Astrocyte (in vitro differentiated cells and primary cell): ENCODE data around the gene MICAL3. TPM values are rescaled to one million over a fixed set of nuclear protein-coding genes. Genes with fewer than 3 reads are reported as not detected.
"Not testable (repeated sequence)": the region's sequence is repeated elsewhere in the genome, so short reads cannot be mapped to it uniquely, and the experiment has no call there.

Source experiments
- DNase-seq: peaks from one replicate; pipeline ENCODE4 v3.0.0-alpha.2; 2010; ENCODE audit warnings: low read depth
- FAIRE-seq: peaks from 2 replicates; lab custom pipeline; 2011; peaks lifted over from hg19 to GRCh38; lab: Jason Lieb, UNC
- H2AFZ ChIP-seq: 2 replicates; pipeline ENCODE4 v1.6.0; 2012; ENCODE audit warnings: low read depth, low read length, inconsistent platforms
- H3K27ac ChIP-seq: 2 replicates; pipeline ENCODE4 v1.5.1; 2011; ENCODE audit warnings: low read depth, low read length, inconsistent platforms
- H3K27me3 ChIP-seq: 2 replicates; pipeline ENCODE4 v1.6.0; 2011; ENCODE audit warnings: low read length, inconsistent platforms; ENCODE audit not compliant: insufficient read depth
- H3K36me3 ChIP-seq: 2 replicates; pipeline ENCODE4 v1.5.1; 2011; ENCODE audit warnings: low read length, inconsistent platforms; ENCODE audit not compliant: insufficient read depth
- H3K4me1 ChIP-seq: 2 replicates; pipeline ENCODE4 v1.5.1; 2011; ENCODE audit warnings: low read length, inconsistent platforms; ENCODE audit not compliant: insufficient read depth
- H3K4me2 ChIP-seq: 2 replicates; pipeline ENCODE4 v1.6.0; 2012; ENCODE audit warnings: low read length, inconsistent platforms
- H3K4me3 ChIP-seq: 2 replicates; pipeline ENCODE4 v1.5.1; 2011; ENCODE audit warnings: low read depth, mild to moderate bottlenecking, low read length, inconsistent platforms; ENCODE audit not compliant: insufficient read depth
- H3K79me2 ChIP-seq: 2 replicates; pipeline ENCODE4 v1.6.0; 2012; ENCODE audit warnings: mild to moderate bottlenecking, low read length, inconsistent platforms; ENCODE audit not compliant: insufficient read depth
- H3K9ac ChIP-seq: 2 replicates; pipeline ENCODE4 v1.6.0; 2012; ENCODE audit warnings: mild to moderate bottlenecking, low read length, inconsistent platforms
- H3K9me3 ChIP-seq: 2 replicates; pipeline ENCODE4 v1.5.1; 2012; ENCODE audit warnings: low read depth, mild to moderate bottlenecking, low read length, inconsistent platforms; ENCODE audit not compliant: insufficient read depth
- H4K20me1 ChIP-seq: 2 replicates; pipeline ENCODE4 v1.6.0; 2012; ENCODE audit warnings: low read length, inconsistent platforms; ENCODE audit not compliant: insufficient read depth
- H3K27ac Mint-ChIP-seq: one replicate; pipeline ENCODE4 v1.8.0; 2021; ENCODE audit warnings: mild to moderate bottlenecking, mixed read lengths; ENCODE audit not compliant: unreplicated experiment
- H3K27me3 Mint-ChIP-seq: one replicate; pipeline ENCODE4 v1.8.0; 2021; ENCODE audit warnings: low read depth, mixed read lengths; ENCODE audit not compliant: unreplicated experiment
- H3K36me3 Mint-ChIP-seq: one replicate; pipeline ENCODE4 v1.8.0; 2021; ENCODE audit warnings: low read depth, mixed read lengths; ENCODE audit not compliant: unreplicated experiment
- H3K4me1 Mint-ChIP-seq: one replicate; pipeline ENCODE4 v1.8.0; 2021; ENCODE audit warnings: low read depth, mixed read lengths; ENCODE audit not compliant: unreplicated experiment
- H3K4me3 Mint-ChIP-seq: one replicate; pipeline ENCODE4 v1.8.0; 2021; ENCODE audit warnings: mild to moderate bottlenecking, moderate library complexity, mixed read lengths; ENCODE audit not compliant: unreplicated experiment
- H3K9me3 Mint-ChIP-seq: one replicate; pipeline ENCODE4 v1.8.0; 2021; ENCODE audit warnings: mild to moderate bottlenecking, mixed read lengths; ENCODE audit not compliant: unreplicated experiment
- EZH2 ChIP-seq: IDR thresholded peaks from 2 replicates; pipeline ENCODE4 v1.6.1; 2012; ENCODE audit warnings: mild to moderate bottlenecking, low read length, inconsistent platforms; ENCODE audit not compliant: insufficient read depth
- total RNA-seq: library from RNA; stranded (reverse); gene quantifications from 2 replicates; pipeline ENCODE4 v1.2.1, GENCODE V29; 2021
- TF ChIP-seq, protein P1 (sequence below): IDR thresholded peaks from 2 replicates; pipeline ENCODE4 v1.5.1; 2011; ENCODE audit warnings: low read depth, mild to moderate bottlenecking, inconsistent platforms, low read length, moderate library complexity; ENCODE audit not compliant: insufficient read depth

The MICAL3 gene
- total RNA-seq, 1 donor from 2014 or later, result 113 TPM

DNA sequence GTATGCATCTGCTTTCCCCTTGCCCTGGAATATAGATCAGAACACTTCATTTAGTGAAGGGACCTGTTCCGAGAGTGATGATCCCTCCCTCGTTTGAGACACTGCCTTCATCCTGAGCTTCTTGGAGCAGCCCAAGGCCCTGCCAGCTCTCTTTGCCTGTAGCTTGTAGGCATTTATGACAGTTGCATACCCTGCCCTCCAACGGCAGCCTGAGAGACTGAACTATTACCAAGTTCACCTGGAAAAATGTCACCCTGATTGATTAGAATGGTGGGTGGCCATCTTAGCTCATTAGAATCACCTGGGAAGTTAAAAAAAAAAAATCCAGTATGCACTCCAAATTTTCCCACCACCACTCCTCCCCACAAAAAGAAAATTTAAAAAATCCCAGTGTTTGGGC lies 1.5 kb downstream of the MICAL3 start:
- Mint-ChIP-seq H3K27ac (peak overlapping the region; percentile 64), H3K36me3 (no peaks in the 10 kb centered on the region), H3K9me3 (peaks cover 2% of the 10 kb centered on the region), H3K4me3 (peak overlapping the region; percentile 84), H3K4me1 (peaks cover 22% of the 10 kb centered on the region), H3K27me3 (peaks cover 17% of the 10 kb centered on the region)
- no peak for DNase-seq
- Histone ChIP-seq H3K9me3 (no peaks in the 10 kb centered on the region), H2AFZ (peak overlapping the region; percentile 4), H3K4me3 (peak overlapping the region; percentile 36), H4K20me1 (no peaks in the 10 kb centered on the region), H3K9ac (peak overlapping the region; percentile 79), H3K36me3 (no peaks in the 10 kb centered on the region), H3K27ac (no peak overlapping the region), H3K4me2 (peak overlapping the region; percentile 99), H3K79me2 (no peaks in the 10 kb centered on the region), H3K27me3 (peaks cover 4% of the 10 kb centered on the region), H3K4me1 (peaks cover 17% of the 10 kb centered on the region)
- no peak for FAIRE-seq
- TF ChIP-seq, protein P1, sequence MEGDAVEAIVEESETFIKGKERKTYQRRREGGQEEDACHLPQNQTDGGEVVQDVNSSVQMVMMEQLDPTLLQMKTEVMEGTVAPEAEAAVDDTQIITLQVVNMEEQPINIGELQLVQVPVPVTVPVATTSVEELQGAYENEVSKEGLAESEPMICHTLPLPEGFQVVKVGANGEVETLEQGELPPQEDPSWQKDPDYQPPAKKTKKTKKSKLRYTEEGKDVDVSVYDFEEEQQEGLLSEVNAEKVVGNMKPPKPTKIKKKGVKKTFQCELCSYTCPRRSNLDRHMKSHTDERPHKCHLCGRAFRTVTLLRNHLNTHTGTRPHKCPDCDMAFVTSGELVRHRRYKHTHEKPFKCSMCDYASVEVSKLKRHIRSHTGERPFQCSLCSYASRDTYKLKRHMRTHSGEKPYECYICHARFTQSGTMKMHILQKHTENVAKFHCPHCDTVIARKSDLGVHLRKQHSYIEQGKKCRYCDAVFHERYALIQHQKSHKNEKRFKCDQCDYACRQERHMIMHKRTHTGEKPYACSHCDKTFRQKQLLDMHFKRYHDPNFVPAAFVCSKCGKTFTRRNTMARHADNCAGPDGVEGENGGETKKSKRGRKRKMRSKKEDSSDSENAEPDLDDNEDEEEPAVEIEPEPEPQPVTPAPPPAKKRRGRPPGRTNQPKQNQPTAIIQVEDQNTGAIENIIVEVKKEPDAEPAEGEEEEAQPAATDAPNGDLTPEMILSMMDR, result no peak
- no peak for TF ChIP-seq EZH2

DNA sequence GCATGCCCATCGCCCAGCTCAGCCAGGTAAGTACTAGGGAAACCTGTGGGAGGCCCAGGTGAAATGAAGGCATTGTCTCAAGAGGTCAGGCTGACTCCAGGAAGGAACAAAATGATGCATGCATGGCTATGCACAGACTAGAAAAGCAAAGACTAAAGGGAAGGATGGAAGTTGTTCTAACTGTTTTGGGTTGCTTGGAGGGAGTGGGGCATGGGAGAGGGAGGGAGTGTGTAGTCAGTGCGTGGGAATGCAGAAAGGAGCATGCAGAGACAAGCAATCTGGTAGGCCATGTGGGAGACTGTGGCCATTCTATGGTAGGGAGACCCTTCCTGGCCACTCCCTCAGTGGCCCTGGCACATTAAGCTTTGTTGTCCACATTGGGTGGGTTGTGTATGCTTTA lies 2.9 kb downstream of the MICAL3 start:
- peaks cover 22% of the 10 kb centered on the region for H3K4me1 Mint-ChIP-seq
- no peaks in the 10 kb centered on the region for H4K20me1 ChIP-seq
- no peak overlapping the region for H3K9ac ChIP-seq
- no peak overlapping the region for H3K27ac Mint-ChIP-seq
- no peaks in the 10 kb centered on the region for H3K9me3 ChIP-seq
- H3K36me3 ChIP-seq, result no peaks in the 10 kb centered on the region
- H3K4me2 ChIP-seq, result no peak overlapping the region
- H3K4me3 ChIP-seq, result no peak overlapping the region
- H3K79me2 ChIP-seq, result no peaks in the 10 kb centered on the region
- FAIRE-seq (no peak), DNase-seq (no peak)
- peaks cover 2% of the 10 kb centered on the region for H3K9me3 Mint-ChIP-seq
- no peaks in the 10 kb centered on the region for H3K36me3 Mint-ChIP-seq
- peaks cover 17% of the 10 kb centered on the region for H3K4me1 ChIP-seq
- H3K27me3 ChIP-seq, result peaks cover 4% of the 10 kb centered on the region
- H3K27ac ChIP-seq, result no peak overlapping the region
- H3K4me3 Mint-ChIP-seq, result peak overlapping the region; percentile 47
- TF ChIP-seq, protein P1, result no peak
- TF ChIP-seq EZH2, result no peak
- H3K27me3 Mint-ChIP-seq, result peaks cover 9% of the 10 kb centered on the region
- H2AFZ ChIP-seq, result no peak overlapping the region

DNA sequence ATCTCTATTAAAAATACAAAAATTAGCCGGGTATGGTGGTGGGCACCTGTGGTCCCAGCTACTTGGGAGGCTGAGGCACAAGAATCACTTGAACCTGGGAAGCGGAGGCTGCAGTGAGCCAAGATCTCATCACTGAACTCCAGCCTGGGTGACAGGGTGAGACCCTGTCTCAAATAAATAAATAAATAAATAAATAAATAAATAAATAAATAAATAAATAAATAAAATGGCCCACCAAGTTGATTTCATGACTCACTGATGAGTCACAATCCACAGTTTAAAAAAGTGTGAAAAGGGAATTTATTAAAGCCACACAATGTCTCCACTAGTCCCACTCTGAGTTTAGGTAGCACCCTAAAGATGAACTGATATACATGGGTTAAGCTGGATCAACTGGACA lies 3.6 kb downstream of the MICAL3 start:
- not testable (repeated sequence) for H2AFZ ChIP-seq, H3K27me3 ChIP-seq, H3K27me3 Mint-ChIP-seq, H3K4me3 ChIP-seq, H3K9me3 Mint-ChIP-seq, H3K27ac ChIP-seq, DNase-seq, H3K79me2 ChIP-seq, H3K27ac Mint-ChIP-seq, H3K4me2 ChIP-seq, H3K9me3 ChIP-seq, H3K36me3 ChIP-seq, H3K9ac ChIP-seq, H4K20me1 ChIP-seq, H3K4me3 Mint-ChIP-seq, FAIRE-seq, H3K36me3 Mint-ChIP-seq
- peaks cover 17% of the 10 kb centered on the region for H3K4me1 ChIP-seq
- H3K4me1 Mint-ChIP-seq, result peaks cover 22% of the 10 kb centered on the region
